ENCODE results near the gene IQCN.

The IQCN gene

DNA sequence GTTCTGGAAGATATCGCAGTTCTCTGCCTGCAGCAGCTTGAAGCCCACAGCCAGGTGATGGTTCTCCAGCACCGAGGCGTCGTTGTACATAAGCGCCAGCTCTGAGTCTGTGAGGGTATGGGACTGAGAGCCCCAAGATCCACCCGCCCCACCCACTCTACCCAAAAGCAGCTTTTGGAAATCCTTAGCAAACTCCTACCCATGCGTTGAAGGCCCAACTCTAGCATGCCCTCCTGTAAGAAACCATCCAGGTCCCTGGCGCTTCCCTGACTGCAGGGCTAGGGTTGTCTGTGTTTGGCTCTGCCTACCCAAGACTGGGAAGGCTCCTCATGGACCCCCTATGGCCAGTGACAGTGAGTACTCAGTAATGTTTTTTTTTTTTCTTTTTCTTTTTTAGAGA, 57.5 kb downstream of the IQCN start:
- no peaks in the 10 kb centered on the region for H3K4me1 ChIP-seq (ENCODE audit: control insufficient read depth, insufficient read depth, low read length)
- CTCF ChIA-PET: interaction anchor here (1.0 kb wide), 1 partner anchor 9 kb away, joined by 6 read pairs; no protein-coding TSS in a partner anchor
- H3K27ac ChIP-seq (ENCODE audit: extremely low read depth, low read depth, low read length): no peak overlapping the region
- POLR2A ChIA-PET: interaction anchor here (0.6 kb wide), 1 partner anchor 44 kb away, joined by 5 read pairs; no protein-coding TSS in a partner anchor
- no peak overlapping the region for H3K4me3 ChIP-seq (ENCODE audit: low read depth, low read length)
- TF ChIP-seq SCRT2 (tag by site-specific recombination; IDR thresholded peaks at IDR 0.05) (no peak), ZNF768 (tag by site-specific recombination; IDR thresholded peaks at IDR 0.05) (no peak), ZNF366 (tag by site-specific recombination; conservative IDR thresholded peaks at IDR 0.05) (no peak), ZNF24 (tag by site-specific recombination; IDR thresholded peaks at IDR 0.05) (no peak), ZBTB48 (tag by site-specific recombination; IDR thresholded peaks at IDR 0.05) (no peak), ZSCAN16 (tag by site-specific recombination; IDR thresholded peaks at IDR 0.05) (no peak), ZFP3 (tag by site-specific recombination; IDR thresholded peaks at IDR 0.05; ENCODE audit: low read depth) (peak; percentile 92), ZNF155 (tag by site-specific recombination; IDR thresholded peaks at IDR 0.05) (no peak)
- H3K9me3 ChIP-seq (ENCODE audit: control insufficient read depth, insufficient read depth, low read depth, low read length): no peaks in the 10 kb centered on the region
- no peaks in the 10 kb centered on the region for H3K36me3 ChIP-seq (ENCODE audit: control insufficient read depth in 2 of 2, insufficient read depth in 1 of 2, low read length in 2 of 2)

DNA sequence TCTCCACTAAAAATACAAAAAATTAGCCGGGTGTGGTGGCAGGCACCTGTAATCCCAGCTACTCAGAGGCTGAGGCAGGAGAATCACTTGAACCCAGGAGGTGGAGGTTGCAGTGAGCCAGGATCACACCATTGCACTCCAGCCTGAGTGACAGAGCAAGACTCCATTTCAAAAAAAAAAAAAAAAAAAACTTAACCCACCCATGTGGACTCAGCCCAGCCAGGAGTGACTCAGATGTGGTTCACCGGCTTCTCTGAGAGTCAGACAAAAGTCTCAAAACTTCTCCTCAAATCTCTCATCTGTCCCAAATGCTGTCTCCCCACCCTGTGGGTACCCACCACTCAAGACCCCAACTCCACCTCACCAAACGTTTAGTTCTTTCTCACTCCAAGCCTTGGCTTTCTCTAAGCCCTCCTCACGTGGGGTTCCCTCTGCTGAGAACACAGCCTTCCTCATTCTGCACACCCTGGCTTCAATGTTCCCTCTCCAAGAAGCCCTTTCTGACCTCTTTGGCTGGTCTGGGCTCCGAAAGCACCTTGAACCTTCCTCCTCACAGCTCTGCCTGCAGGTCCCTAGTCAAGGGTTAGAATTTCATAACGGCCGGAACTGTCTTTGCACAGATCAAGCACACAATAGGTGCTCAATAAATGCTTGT, 59.3 kb downstream of the IQCN start:
- TF ChIP-seq ZNF664 (tag by site-specific recombination; IDR thresholded peaks at IDR 0.05) (peak; percentile 33; the same call in 1 of the 2 replicates), ZNF341 (tag by site-specific recombination; IDR thresholded peaks at IDR 0.05; ENCODE audit: low read depth) (no peak)
- TF ChIP-seq, protein P1, sequence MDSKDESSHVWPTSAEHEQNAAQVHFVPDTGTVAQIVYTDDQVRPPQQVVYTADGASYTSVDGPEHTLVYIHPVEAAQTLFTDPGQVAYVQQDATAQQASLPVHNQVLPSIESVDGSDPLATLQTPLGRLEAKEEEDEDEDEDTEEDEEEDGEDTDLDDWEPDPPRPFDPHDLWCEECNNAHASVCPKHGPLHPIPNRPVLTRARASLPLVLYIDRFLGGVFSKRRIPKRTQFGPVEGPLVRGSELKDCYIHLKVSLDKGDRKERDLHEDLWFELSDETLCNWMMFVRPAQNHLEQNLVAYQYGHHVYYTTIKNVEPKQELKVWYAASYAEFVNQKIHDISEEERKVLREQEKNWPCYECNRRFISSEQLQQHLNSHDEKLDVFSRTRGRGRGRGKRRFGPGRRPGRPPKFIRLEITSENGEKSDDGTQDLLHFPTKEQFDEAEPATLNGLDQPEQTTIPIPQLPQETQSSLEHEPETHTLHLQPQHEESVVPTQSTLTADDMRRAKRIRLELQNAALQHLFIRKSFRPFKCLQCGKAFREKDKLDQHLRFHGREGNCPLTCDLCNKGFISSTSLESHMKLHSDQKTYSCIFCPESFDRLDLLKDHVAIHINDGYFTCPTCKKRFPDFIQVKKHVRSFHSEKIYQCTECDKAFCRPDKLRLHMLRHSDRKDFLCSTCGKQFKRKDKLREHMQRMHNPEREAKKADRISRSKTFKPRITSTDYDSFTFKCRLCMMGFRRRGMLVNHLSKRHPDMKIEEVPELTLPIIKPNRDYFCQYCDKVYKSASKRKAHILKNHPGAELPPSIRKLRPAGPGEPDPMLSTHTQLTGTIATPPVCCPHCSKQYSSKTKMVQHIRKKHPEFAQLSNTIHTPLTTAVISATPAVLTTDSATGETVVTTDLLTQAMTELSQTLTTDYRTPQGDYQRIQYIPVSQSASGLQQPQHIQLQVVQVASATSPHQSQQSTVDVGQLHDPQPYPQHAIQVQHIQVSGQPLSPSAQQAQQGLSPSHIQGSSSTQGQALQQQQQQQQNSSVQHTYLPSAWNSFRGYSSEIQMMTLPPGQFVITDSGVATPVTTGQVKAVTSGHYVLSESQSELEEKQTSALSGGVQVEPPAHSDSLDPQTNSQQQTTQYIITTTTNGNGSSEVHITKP (tag by site-specific recombination; IDR thresholded peaks at IDR 0.05): peak; percentile 52
- POLR2A ChIA-PET: interaction anchor here (0.6 kb wide), 1 partner anchor 136 kb away, joined by 5 read pairs; no protein-coding TSS in a partner anchor

DNA sequence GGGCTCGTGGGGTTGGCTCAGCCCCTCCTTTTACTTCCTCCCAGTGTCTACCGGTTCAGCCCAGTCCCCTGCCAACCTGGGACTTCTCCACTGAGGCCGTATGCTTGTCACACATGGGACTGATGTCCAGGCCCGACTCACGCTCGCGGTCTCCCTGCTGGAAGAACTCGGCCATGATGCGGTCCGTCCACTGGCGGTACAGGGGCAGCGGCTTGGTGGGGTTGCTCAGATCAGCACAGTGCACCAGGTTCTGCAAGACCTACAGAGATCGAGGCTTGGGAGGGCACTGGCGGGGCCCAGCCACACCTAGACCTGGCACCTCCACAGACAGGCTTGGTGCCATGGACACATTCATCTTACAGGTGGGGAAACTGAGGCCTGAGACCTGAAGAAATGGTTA, 62.6 kb downstream of the IQCN start:
- TF ChIP-seq ZNF239 (tag by site-specific recombination; IDR thresholded peaks at IDR 0.05) (no peak), ZNF341 (tag by site-specific recombination; IDR thresholded peaks at IDR 0.05; ENCODE audit: low read depth) (no peak), GFI1B (tag by site-specific recombination; IDR thresholded peaks at IDR 0.05) (no peak), ZNF16 (tag by site-specific recombination; IDR thresholded peaks at IDR 0.05; ENCODE audit: low read depth) (no peak), ZFP41 (tag by site-specific recombination; IDR thresholded peaks at IDR 0.05; ENCODE audit: borderline replicate concordance) (no peak), YY2 (tag by site-specific recombination; IDR thresholded peaks at IDR 0.05) (no peak), TRIM28 (IDR thresholded peaks at IDR 0.05; ENCODE audit: borderline replicate concordance, low read length) (no peak), ZNF23 (tag by site-specific recombination; IDR thresholded peaks at IDR 0.05; ENCODE audit: borderline replicate concordance) (no peak), ZNF324 (tag by site-specific recombination; IDR thresholded peaks at IDR 0.05) (no peak), ZNF626 (tag by site-specific recombination; IDR thresholded peaks at IDR 0.05) (no peak)
- TF ChIP-seq, protein P2, sequence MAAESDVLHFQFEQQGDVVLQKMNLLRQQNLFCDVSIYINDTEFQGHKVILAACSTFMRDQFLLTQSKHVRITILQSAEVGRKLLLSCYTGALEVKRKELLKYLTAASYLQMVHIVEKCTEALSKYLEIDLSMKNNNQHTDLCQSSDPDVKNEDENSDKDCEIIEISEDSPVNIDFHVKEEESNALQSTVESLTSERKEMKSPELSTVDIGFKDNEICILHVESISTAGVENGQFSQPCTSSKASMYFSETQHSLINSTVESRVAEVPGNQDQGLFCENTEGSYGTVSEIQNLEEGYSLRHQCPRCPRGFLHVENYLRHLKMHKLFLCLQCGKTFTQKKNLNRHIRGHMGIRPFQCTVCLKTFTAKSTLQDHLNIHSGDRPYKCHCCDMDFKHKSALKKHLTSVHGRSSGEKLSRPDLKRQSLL (tag by site-specific recombination; IDR thresholded peaks at IDR 0.05): no peak
- CTCF ChIA-PET: no interaction called here
- POLR2A ChIA-PET: interaction anchor here (0.6 kb wide), 1 partner anchor 68 kb away, joined by 9 read pairs; no protein-coding TSS in a partner anchor
- H3K4me1 ChIP-seq (ENCODE audit: control insufficient read depth, insufficient read depth, low read length): no peaks in the 10 kb centered on the region
- no peak overlapping the region for H3K4me3 ChIP-seq (ENCODE audit: low read depth, low read length)
- no peaks in the 10 kb centered on the region for H3K36me3 ChIP-seq (ENCODE audit: control insufficient read depth in 2 of 2, insufficient read depth in 1 of 2, low read length in 2 of 2)
- H3K27ac ChIP-seq (ENCODE audit: extremely low read depth, low read depth, low read length): no peak overlapping the region
- no peaks in the 10 kb centered on the region for H3K9me3 ChIP-seq (ENCODE audit: control insufficient read depth, insufficient read depth, low read depth, low read length)

More for the DNA sequence above, 59.3 kb downstream of the IQCN start:
- Histone ChIP-seq H3K27ac (ENCODE audit: extremely low read depth, low read depth, low read length) (no peak overlapping the region), H3K4me1 (ENCODE audit: control insufficient read depth, insufficient read depth, low read length) (no peaks in the 10 kb centered on the region), H3K4me3 (ENCODE audit: low read depth, low read length) (no peak overlapping the region), H3K9me3 (ENCODE audit: control insufficient read depth, insufficient read depth, low read depth, low read length) (no peaks in the 10 kb centered on the region), H3K36me3 (ENCODE audit: control insufficient read depth in 2 of 2, insufficient read depth in 1 of 2, low read length in 2 of 2) (no peaks in the 10 kb centered on the region)
- CTCF ChIA-PET: interaction anchor here (0.6 to 1.1 kb wide), 5 partner anchors 14 to 64 kb away, joined by 3 to 4 read pairs (median 3); no protein-coding TSS in a partner anchor
